ENCODE measurements around the gene TOMT. TPM values are rescaled to one million over a fixed set of nuclear protein-coding genes. Genes with fewer than 3 reads are reported as not detected.

Gene TOMT
- polyA plus RNA-seq, 3 donors = not detected

GRCh38 chr11:72067266-72067665, 38.5 kb upstream of the TOMT start:
- Mint-ChIP-seq H3K4me3 (no peak overlapping the region), H3K27ac (peak overlapping the region in 4 of 7 donors; percentile 5 to 66 (median 18)), H3K4me1 (peaks cover 53% of the 10 kb centered on the region), H3K9me3 (no peaks in the 10 kb centered on the region), H3K27me3 (ENCODE audit: low read depth in 3 of 3) (no peaks in the 10 kb centered on the region), H3K36me3 (peaks cover 13 to 35% of the 10 kb centered on the region in 2 donors)
- H4K20me1 ChIP-seq (ENCODE audit: insufficient read depth, low read length) = no peaks in the 10 kb centered on the region
- H3K4me1 ChIP-seq (ENCODE audit: control insufficient read depth in 1 of 2, insufficient read depth in 2 of 2, low read length in 2 of 2) = peaks cover 47 to 59% of the 10 kb centered on the region in 2 donors
- H2AFZ ChIP-seq (ENCODE audit: insufficient read depth, low read depth, low read length, poor library complexity, severe bottlenecking) = no peak overlapping the region
- peaks cover 9 to 41% of the 10 kb centered on the region in 2 donors for H3K36me3 ChIP-seq (replicated peaks in 1 of 2; ENCODE audit: control insufficient read depth in 1 of 2, insufficient read depth in 2 of 2, low read length in 2 of 2)
- no peaks in the 10 kb centered on the region for H3K27me3 ChIP-seq (ENCODE audit: control insufficient read depth in 2 of 2, insufficient read depth in 2 of 2, low read length in 2 of 2)
- no peak overlapping the region for H3K4me3 ChIP-seq (replicated peaks in 1 of 3; ENCODE audit: low read depth in 2 of 3, low read length in 3 of 3)
- H3K79me2 ChIP-seq (ENCODE audit: insufficient read depth, low read length) = peaks cover 90% of the 10 kb centered on the region
- no peak for DNase-seq
- peak overlapping the region in 1 of 2 donors; percentile 96 for H3K27ac ChIP-seq (ENCODE audit: low read depth in 1 of 2, low read length in 2 of 2)
- no peaks in the 10 kb centered on the region for H3K9me3 ChIP-seq (replicated peaks in 1 of 2; ENCODE audit: control insufficient read depth in 1 of 2, insufficient read depth in 1 of 2, low read length in 2 of 2)
- no peak for TF ChIP-seq CTCF (IDR thresholded peaks at IDR 0.05)
- no peak overlapping the region for H3K4me2 ChIP-seq (replicated peaks; ENCODE audit: extremely low read depth, low read length, poor library complexity, severe bottlenecking)
- H3K9ac ChIP-seq (ENCODE audit: insufficient read depth, low read length, poor library complexity, severe bottlenecking) = no peak overlapping the region
- intact Hi-C loops (cut with micrococcal nuclease) = loop anchor here in 1 of 2 donors (5.0 kb wide), 1 partner anchor 35 kb away; no protein-coding TSS in a partner anchor

- H3K36me3 ChIP-seq (replicated peaks in 1 of 2; ENCODE audit: control insufficient read depth in 1 of 2, insufficient read depth in 2 of 2, low read length in 2 of 2) = peaks cover 9 to 37% of the 10 kb centered on the region in 2 donors
- H3K4me1 ChIP-seq (ENCODE audit: control insufficient read depth in 1 of 2, insufficient read depth in 2 of 2, low read length in 2 of 2) = peaks cover 50 to 61% of the 10 kb centered on the region in 2 donors
- Mint-ChIP-seq H3K9me3 (no peaks in the 10 kb centered on the region), H3K27me3 (ENCODE audit: low read depth in 3 of 3) (no peaks in the 10 kb centered on the region), H3K27ac (peak overlapping the region; percentile 57 to 99 (median 80)), H3K4me1 (peaks cover 56% of the 10 kb centered on the region), H3K4me3 (peak overlapping the region in 1 of 2 donors; percentile 17), H3K36me3 (peaks cover 13 to 31% of the 10 kb centered on the region in 2 donors)
- intact Hi-C loops (cut with micrococcal nuclease) = loop anchor here in 1 of 2 donors (5.0 kb wide), 1 partner anchor 35 kb away; no protein-coding TSS in a partner anchor
- no peak for TF ChIP-seq CTCF (IDR thresholded peaks at IDR 0.05)
- no peaks in the 10 kb centered on the region for H3K9me3 ChIP-seq (replicated peaks in 1 of 2; ENCODE audit: control insufficient read depth in 1 of 2, insufficient read depth in 1 of 2, low read length in 2 of 2)
- peaks cover 90% of the 10 kb centered on the region for H3K79me2 ChIP-seq (ENCODE audit: insufficient read depth, low read length)
- no peak overlapping the region for H3K4me2 ChIP-seq (replicated peaks; ENCODE audit: extremely low read depth, low read length, poor library complexity, severe bottlenecking)
- H3K27me3 ChIP-seq (ENCODE audit: control insufficient read depth in 2 of 2, insufficient read depth in 2 of 2, low read length in 2 of 2) = no peaks in the 10 kb centered on the region
- peak overlapping the region in 1 of 2 donors; percentile 96 for H3K27ac ChIP-seq (ENCODE audit: low read depth in 1 of 2, low read length in 2 of 2)
- H3K9ac ChIP-seq (ENCODE audit: insufficient read depth, low read length, poor library complexity, severe bottlenecking) = no peak overlapping the region
- no peak for DNase-seq
- H2AFZ ChIP-seq (ENCODE audit: insufficient read depth, low read depth, low read length, poor library complexity, severe bottlenecking) = no peak overlapping the region
- H3K4me3 ChIP-seq (replicated peaks in 1 of 3; ENCODE audit: low read depth in 2 of 3, low read length in 3 of 3) = no peak overlapping the region
- H4K20me1 ChIP-seq (ENCODE audit: insufficient read depth, low read length) = no peaks in the 10 kb centered on the region
These were observed 38.0 kb upstream of the TOMT start for GRCh38 chr11:72067676-72068075.
